ENCODE results near the gene TGM2. TPM values are rescaled to one million over a fixed set of nuclear protein-coding genes. Genes with fewer than 3 reads are reported as not detected.

The TGM2 gene
- total RNA-seq, 2 experiments from 2014 or later: 0.06 to 0.27 TPM

DNA sequence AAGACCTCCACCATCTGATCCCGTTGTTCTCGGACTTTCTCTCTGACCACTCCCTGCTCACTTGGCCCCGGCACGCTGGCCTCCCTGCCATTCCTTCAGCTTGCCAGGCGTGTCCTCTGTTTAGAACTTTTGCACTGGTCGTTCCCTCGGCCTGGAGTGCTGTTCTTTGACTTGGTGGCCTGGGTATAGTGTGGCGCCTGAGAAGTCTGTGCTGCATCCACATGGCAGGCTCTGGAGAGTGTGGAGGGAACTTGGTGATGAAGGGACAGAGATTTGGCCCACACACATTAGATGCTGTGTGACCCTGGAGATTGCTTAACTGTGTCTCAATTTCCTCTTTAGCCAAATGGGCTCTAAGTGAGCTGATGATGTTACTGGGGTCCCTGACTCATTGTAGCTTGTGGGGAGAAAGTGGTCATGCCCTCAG lies 13.0 kb upstream of the TGM2 start:
- Histone ChIP-seq H3K27ac (ENCODE audit: low read depth in 1 of 2, low read length in 2 of 2) (no peak overlapping the region), H3K36me3 (ENCODE audit: insufficient read depth, low read length) (no peaks in the 10 kb centered on the region), H3K27me3 (ENCODE audit: control insufficient read depth in 1 of 2, insufficient read depth in 2 of 2, low read length in 2 of 2) (peaks cover 0 to 8% of the 10 kb centered on the region in 2 experiments), H3K9me3 (ENCODE audit: control insufficient read depth in 1 of 2, insufficient read depth in 1 of 2, low read length in 2 of 2) (no peaks in the 10 kb centered on the region), H3K4me1 (ENCODE audit: insufficient read depth, low read length) (no peaks in the 10 kb centered on the region), H3K4me3 (ENCODE audit: low read length) (no peak overlapping the region)
- intact Hi-C loops (cut with DNase I, micrococcal nuclease): no loop called here
- DNase-seq (peak in 2 of 14 experiments; percentile 25 to 47), ATAC-seq (ENCODE audit: poor library complexity) (no peak)
- no peaks in the 10 kb centered on the region for H3K36me3 Mint-ChIP-seq (ENCODE audit: low read depth)
- no peak overlapping the region for H3K27ac Mint-ChIP-seq
- TF ChIP-seq CTCF (IDR thresholded peaks at IDR 0.05): no peak
- H3K9me3 Mint-ChIP-seq: no peaks in the 10 kb centered on the region
- no peak overlapping the region for H3K4me3 Mint-ChIP-seq
- H3K4me1 Mint-ChIP-seq (ENCODE audit: low read depth): no peaks in the 10 kb centered on the region
- H3K27me3 Mint-ChIP-seq: peaks cover 17% of the 10 kb centered on the region
- ChIA-PET CTCF (no interaction called here), POLR2A (no interaction called here)

GRCh38 chr20:38177201-38177600 lies 12.1 kb upstream of the TGM2 start:
- H3K27me3 Mint-ChIP-seq: peaks cover 20% of the 10 kb centered on the region

GRCh38 chr20:38175304-38176180 lies 10.5 kb upstream of the TGM2 start:
- POLR2A ChIA-PET: no interaction called here

More at GRCh38 chr20:38177201-38177600, 12.1 kb upstream of the TGM2 start:
- POLR2A ChIA-PET: no interaction called here
- H3K27ac ChIP-seq (ENCODE audit: low read depth in 1 of 2, low read length in 2 of 2): no peak overlapping the region
- no peaks in the 10 kb centered on the region for H3K4me1 ChIP-seq (ENCODE audit: insufficient read depth, low read length)
- DNase-seq (no peak), ATAC-seq (ENCODE audit: poor library complexity) (no peak)
- CTCF ChIA-PET: no interaction called here
- intact Hi-C loops (cut with DNase I, micrococcal nuclease): no loop called here
- no peaks in the 10 kb centered on the region for H3K36me3 ChIP-seq (ENCODE audit: insufficient read depth, low read length)
- no peaks in the 10 kb centered on the region for H3K9me3 ChIP-seq (ENCODE audit: control insufficient read depth in 1 of 2, insufficient read depth in 1 of 2, low read length in 2 of 2)
- no peaks in the 10 kb centered on the region for H3K9me3 Mint-ChIP-seq
- H3K27me3 ChIP-seq (ENCODE audit: control insufficient read depth in 1 of 2, insufficient read depth in 2 of 2, low read length in 2 of 2): peaks cover 0 to 8% of the 10 kb centered on the region in 2 experiments
- no peak overlapping the region for H3K27ac Mint-ChIP-seq
- H3K36me3 Mint-ChIP-seq (ENCODE audit: low read depth): no peaks in the 10 kb centered on the region
- no peaks in the 10 kb centered on the region for H3K4me1 Mint-ChIP-seq (ENCODE audit: low read depth)
- H3K4me3 Mint-ChIP-seq: no peak overlapping the region
- TF ChIP-seq CTCF (IDR thresholded peaks at IDR 0.05): no peak
- H3K4me3 ChIP-seq (ENCODE audit: low read length): no peak overlapping the region

More at GRCh38 chr20:38175304-38176180, 10.5 kb upstream of the TGM2 start:
- Mint-ChIP-seq H3K4me1 (ENCODE audit: low read depth) (no peaks in the 10 kb centered on the region), H3K4me3 (no peak overlapping the region), H3K9me3 (no peaks in the 10 kb centered on the region), H3K27me3 (peaks cover 20% of the 10 kb centered on the region), H3K36me3 (ENCODE audit: low read depth) (no peaks in the 10 kb centered on the region), H3K27ac (no peak overlapping the region)
- Histone ChIP-seq H3K27ac (ENCODE audit: low read depth in 1 of 2, low read length in 2 of 2) (no peak overlapping the region), H3K9me3 (ENCODE audit: control insufficient read depth in 1 of 2, insufficient read depth in 1 of 2, low read length in 2 of 2) (no peaks in the 10 kb centered on the region), H3K36me3 (ENCODE audit: insufficient read depth, low read length) (no peaks in the 10 kb centered on the region), H3K4me3 (ENCODE audit: low read length) (no peak overlapping the region), H3K4me1 (ENCODE audit: insufficient read depth, low read length) (no peaks in the 10 kb centered on the region), H3K27me3 (ENCODE audit: control insufficient read depth in 1 of 2, insufficient read depth in 2 of 2, low read length in 2 of 2) (peaks cover 0 to 8% of the 10 kb centered on the region in 2 experiments)
- TF ChIP-seq CTCF (IDR thresholded peaks at IDR 0.05): no peak
- intact Hi-C loops (cut with DNase I, micrococcal nuclease): no loop called here
- CTCF ChIA-PET: no interaction called here
- no peak for DNase-seq
- ATAC-seq (ENCODE audit: poor library complexity): no peak

Data from CD4-positive, alpha-beta T cell (primary cell).